Subcutaneous adipose tissue (tissue), 4 donors: ENCODE measurements around the gene CYP19A1. TPM values are rescaled to one million over a fixed set of nuclear protein-coding genes. Genes with fewer than 3 reads are reported as not detected.

Experiments
- total RNA-seq, 4 donors: library from RNA; depleted of rRNA; stranded (reverse); fragments of >200 nt; gene quantifications; one replicate each; pipeline ENCODE4 v1.1.0, GENCODE V29; 2016
- TF ChIP-seq, protein P1 (sequence below): fragments of 450-650 bp; IDR thresholded peaks from one replicate; pipeline ENCODE4 v1.5.1; 2016; ENCODE audit warnings: low read depth, mild to moderate bottlenecking, control low read depth, antibody characterized with exemption, moderate library complexity

CYP19A1 gene
- total RNA-seq, 4 donors from 2014 or later: 0.75 to 16.7 (median 8.3) TPM

DNA sequence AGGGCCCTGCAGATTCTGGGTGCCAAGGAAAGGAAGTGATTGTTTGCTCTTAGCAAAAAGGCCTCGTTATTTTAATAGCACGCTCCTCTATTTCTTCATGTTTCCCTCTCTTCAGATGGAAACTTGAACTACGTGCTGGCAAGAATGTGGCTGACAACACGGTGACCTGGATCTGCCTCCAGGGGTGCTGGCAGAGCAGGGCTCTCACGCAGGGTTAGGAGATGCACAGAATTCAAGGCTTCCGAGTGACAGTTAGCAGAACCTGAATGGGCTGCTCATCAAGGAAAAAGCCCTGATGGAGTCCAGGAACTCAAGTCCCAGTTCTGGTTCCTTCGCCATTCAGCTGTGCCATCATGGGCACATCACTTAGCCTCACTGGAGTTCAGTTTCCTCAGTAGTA is 22.7 kb downstream of the CYP19A1 start:
- TF ChIP-seq, protein P1, sequence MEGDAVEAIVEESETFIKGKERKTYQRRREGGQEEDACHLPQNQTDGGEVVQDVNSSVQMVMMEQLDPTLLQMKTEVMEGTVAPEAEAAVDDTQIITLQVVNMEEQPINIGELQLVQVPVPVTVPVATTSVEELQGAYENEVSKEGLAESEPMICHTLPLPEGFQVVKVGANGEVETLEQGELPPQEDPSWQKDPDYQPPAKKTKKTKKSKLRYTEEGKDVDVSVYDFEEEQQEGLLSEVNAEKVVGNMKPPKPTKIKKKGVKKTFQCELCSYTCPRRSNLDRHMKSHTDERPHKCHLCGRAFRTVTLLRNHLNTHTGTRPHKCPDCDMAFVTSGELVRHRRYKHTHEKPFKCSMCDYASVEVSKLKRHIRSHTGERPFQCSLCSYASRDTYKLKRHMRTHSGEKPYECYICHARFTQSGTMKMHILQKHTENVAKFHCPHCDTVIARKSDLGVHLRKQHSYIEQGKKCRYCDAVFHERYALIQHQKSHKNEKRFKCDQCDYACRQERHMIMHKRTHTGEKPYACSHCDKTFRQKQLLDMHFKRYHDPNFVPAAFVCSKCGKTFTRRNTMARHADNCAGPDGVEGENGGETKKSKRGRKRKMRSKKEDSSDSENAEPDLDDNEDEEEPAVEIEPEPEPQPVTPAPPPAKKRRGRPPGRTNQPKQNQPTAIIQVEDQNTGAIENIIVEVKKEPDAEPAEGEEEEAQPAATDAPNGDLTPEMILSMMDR: no peak

DNA sequence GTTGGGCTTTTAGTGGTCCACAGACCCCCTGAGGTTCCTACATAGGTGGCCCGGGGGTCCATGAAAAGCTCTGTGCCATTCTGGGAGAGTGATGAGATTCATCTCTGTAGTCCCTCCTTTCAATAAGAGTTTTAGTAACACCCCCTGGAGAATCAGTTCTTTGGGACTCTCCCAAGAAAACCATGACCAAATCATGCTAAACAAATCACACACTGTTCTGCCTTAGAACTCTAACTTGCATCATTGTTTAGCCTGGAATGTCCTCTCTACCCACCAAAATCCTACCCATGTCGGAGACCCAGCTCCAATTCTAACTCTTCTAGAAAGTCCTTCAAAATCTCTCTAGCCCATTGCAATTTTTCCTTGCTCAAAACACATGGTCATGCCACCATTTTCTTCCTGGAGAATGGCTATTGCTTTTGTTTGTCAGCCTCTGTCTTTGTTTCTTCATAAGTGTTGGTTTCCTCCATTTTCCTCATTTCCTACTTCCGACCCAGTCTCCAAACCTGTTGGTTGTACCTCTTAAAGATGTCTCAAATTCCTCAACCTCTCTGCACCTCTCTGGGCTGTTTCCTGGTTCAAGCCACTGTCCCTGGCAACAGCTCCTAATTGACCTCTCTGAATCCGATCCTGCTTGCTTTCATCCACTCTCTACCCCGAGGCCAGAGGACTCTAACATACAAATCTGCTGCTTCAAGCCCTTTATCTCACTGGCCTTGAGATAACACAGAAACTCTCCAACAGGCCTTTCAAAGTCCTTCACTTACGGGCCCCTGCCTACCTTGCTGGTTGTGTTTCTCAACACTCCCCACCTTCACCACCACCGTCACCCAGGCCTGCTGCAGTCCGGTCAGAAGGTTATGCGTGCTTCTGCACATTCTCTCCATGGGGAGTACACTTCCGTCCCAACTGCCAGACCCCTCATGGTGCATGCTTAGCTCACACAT is 23.7 kb downstream of the CYP19A1 start:
- TF ChIP-seq, protein P1: no peak

DNA sequence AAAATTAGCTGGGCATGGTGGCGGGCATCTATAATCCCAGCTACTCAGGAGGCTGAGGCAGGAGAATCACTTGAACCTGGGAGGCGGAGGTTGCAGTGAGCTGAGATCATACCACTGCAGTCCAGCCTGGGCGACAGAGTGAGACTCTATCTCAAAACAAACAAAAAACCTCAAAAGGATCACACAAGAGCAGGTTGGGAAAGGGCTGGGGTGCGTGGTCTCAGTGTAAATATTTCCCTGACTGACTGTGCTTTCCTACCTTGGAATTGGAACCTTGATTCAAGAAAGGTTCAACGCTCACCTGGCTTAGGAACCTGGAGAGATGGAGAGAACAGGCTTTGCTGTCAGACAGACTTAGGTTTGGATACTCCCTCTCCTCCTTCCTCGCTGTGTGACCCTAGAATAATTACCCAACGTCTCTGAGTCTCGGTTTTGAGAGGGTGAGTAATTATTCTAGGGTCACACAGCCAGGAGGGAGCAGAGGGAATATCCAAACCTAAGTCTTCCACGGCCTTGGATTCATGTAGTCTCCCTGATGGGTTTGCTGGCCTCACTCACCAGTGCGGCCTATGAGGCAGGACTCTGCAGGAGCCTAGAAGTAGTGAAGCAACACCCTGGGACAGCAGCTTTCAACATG is 24.6 kb downstream of the CYP19A1 start:
- TF ChIP-seq, protein P1: no peak

DNA sequence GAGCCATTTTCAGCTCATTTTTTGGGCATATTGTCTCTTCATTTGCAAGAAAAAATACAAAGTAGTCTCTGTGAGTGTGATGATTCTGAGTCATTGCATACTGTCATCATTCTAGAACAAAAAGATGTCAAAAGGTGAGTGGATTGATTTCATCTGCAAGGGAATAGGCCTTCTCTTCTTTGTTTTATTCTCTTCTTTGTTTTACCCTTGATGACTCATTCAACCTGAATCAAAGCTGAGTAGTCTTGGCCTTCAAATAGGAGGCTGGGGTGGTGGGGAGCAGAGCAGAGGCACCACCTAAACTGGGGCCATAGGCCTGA is 25.4 kb downstream of the CYP19A1 start:
- TF ChIP-seq, protein P1: no peak

DNA sequence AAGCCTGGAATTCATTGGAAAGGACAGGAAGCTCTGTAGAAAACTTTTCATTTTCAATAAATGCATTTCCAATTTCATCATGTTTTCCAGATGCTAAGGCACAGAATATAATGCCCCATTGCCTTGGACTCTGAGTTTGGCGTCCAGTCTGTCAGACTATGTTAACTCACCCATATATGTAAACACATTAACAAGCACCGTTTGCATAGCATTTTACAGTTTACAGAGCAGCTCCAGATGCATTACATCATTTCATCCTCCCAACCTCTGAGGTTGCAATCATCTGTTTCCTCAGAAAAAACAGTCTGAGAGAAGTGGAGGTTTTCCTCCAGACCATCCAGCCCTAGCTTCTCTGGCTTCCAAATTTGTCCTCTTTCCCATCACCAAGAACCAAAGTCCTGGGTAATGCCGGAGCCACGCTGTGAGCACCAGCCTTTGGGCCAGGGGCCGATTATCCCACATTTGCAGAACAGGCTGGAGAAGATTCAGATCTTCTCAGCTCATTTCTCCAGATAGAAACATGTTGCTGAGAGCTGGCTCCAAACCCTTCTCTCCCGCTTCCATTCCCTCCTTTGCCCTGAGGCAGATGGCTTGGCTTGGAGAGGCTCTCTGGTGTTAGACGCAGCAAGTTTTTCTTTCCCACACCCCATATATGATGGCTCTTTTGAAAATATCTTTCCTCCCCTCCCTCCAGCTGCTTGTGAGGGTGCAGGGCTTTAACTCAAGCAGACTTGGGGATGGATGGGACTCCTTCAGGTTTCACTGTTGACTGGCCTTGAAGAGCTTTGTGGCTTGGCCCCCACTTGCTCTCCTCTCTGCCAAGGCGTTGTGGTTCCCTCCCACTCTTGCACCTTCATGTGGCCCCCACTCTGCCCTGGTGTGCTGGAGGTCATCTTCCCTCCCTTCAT is 26.0 kb downstream of the CYP19A1 start:
- TF ChIP-seq, protein P1: no peak

DNA sequence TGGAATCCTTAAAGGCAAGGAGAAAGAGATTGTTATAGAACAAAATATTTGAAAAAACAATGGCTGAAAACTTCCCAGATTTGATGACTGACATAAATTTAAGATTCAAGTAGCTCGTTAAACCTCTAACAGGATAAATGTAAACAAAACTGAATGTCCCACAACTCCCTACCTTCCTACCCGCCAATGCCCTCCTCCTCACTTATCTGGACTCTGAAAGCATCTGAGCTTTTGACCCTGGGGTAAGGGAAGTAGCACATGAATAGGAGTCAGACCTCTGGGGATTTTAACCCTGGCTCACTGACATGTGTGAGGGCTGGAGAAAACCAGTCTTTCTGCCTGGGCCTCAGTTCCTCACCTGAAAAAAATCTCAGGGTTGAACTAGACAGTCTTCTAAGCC is 26.9 kb downstream of the CYP19A1 start:
- TF ChIP-seq, protein P1: no peak

DNA sequence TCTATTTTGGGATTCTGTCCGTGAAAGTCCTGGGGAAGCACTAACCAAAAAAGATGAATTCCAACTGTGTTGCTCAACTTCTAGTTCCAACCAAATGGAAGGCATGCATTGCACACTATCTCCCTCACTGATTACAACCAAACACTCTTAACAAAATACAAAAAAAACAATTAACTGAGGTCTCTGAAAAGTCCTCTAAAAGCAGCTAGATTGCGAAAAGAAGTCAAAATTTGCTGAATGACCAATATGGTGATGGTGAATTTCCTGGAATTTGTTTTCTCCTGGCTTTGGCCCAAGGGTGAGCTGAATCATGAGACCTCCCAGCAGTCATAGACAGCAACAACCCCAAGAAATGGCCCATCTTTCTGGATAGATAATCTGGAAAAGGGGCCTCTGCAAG is 28.3 kb downstream of the CYP19A1 start:
- TF ChIP-seq, protein P1: no peak
